ENCODE results near the gene NLRP4.

Gene NLRP4

GRCh38 chr19:55857974-55858373, 21.6 kb downstream of the NLRP4 start:
- H3K9me3 ChIP-seq (replicated peaks; ENCODE audit: insufficient read depth, low read length), result no peaks in the 10 kb centered on the region
- no peak for DNase-seq
- no peaks in the 10 kb centered on the region for H3K9me2 ChIP-seq (replicated peaks; ENCODE audit: insufficient read depth, low read length)
- no peak overlapping the region for H3K4me3 ChIP-seq (ENCODE audit: low read length)
- H3K79me2 ChIP-seq (ENCODE audit: low read length), result no peaks in the 10 kb centered on the region
- no peak overlapping the region for H3K4me2 ChIP-seq (ENCODE audit: low read depth, low read length)
- TF ChIP-seq EZH2 (optimal IDR thresholded peaks at IDR 0.05; ENCODE audit: low read depth, low read length) (no peak), EZH2phosphoT487 (IDR thresholded peaks at IDR 0.05; ENCODE audit: low read length) (no peak)
- TF ChIP-seq, protein P1, sequence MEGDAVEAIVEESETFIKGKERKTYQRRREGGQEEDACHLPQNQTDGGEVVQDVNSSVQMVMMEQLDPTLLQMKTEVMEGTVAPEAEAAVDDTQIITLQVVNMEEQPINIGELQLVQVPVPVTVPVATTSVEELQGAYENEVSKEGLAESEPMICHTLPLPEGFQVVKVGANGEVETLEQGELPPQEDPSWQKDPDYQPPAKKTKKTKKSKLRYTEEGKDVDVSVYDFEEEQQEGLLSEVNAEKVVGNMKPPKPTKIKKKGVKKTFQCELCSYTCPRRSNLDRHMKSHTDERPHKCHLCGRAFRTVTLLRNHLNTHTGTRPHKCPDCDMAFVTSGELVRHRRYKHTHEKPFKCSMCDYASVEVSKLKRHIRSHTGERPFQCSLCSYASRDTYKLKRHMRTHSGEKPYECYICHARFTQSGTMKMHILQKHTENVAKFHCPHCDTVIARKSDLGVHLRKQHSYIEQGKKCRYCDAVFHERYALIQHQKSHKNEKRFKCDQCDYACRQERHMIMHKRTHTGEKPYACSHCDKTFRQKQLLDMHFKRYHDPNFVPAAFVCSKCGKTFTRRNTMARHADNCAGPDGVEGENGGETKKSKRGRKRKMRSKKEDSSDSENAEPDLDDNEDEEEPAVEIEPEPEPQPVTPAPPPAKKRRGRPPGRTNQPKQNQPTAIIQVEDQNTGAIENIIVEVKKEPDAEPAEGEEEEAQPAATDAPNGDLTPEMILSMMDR (IDR thresholded peaks at IDR 0.05; ENCODE audit: low read length), result no peak
- H4K20me1 ChIP-seq (ENCODE audit: insufficient read depth, low read length), result no peaks in the 10 kb centered on the region
- no peaks in the 10 kb centered on the region for H3K36me3 ChIP-seq (replicated peaks; ENCODE audit: insufficient read depth, low read length)
- no peaks in the 10 kb centered on the region for H3F3A ChIP-seq (ENCODE audit: insufficient read depth, low read length)
- no peaks in the 10 kb centered on the region for H3K4me1 ChIP-seq (ENCODE audit: low read length)
- H3K27me3 ChIP-seq (replicated peaks; ENCODE audit: insufficient read depth, low read length), result no peaks in the 10 kb centered on the region
- H3K9ac ChIP-seq (ENCODE audit: low read length), result no peak overlapping the region
- no peak overlapping the region for H2AFZ ChIP-seq (ENCODE audit: low read length)
- H3K27ac ChIP-seq (ENCODE audit: low read length), result no peak overlapping the region

DNA sequence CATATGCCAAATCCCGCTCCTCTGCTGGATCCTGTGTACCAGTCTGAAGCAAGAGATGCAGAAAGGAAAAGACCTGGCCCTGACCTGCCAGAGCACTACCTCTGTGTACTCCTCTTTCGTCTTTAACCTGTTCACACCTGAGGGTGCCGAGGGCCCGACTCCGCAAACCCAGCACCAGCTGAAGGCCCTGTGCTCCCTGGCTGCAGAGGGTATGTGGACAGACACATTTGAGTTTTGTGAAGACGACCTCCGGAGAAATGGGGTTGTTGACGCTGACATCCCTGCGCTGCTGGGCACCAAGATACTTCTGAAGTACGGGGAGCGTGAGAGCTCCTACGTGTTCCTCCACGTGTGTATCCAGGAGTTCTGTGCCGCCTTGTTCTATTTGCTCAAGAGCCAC, 22.1 kb downstream of the NLRP4 start:
- no peaks in the 10 kb centered on the region for H3K4me1 ChIP-seq (ENCODE audit: low read length)
- no peaks in the 10 kb centered on the region for H3K27me3 ChIP-seq (replicated peaks; ENCODE audit: insufficient read depth, low read length)
- no peaks in the 10 kb centered on the region for H3K9me3 ChIP-seq (replicated peaks; ENCODE audit: insufficient read depth, low read length)
- H2AFZ ChIP-seq (ENCODE audit: low read length), result no peak overlapping the region
- DNase-seq, result no peak
- no peaks in the 10 kb centered on the region for H3F3A ChIP-seq (ENCODE audit: insufficient read depth, low read length)
- H3K4me2 ChIP-seq (ENCODE audit: low read depth, low read length), result no peak overlapping the region
- H3K9me2 ChIP-seq (replicated peaks; ENCODE audit: insufficient read depth, low read length), result no peaks in the 10 kb centered on the region
- no peak for TF ChIP-seq EZH2phosphoT487 (IDR thresholded peaks at IDR 0.05; ENCODE audit: low read length)
- no peak for TF ChIP-seq EZH2 (optimal IDR thresholded peaks at IDR 0.05; ENCODE audit: low read depth, low read length)
- TF ChIP-seq, protein P1 (IDR thresholded peaks at IDR 0.05; ENCODE audit: low read length), result no peak
- H3K79me2 ChIP-seq (ENCODE audit: low read length), result no peaks in the 10 kb centered on the region
- no peak overlapping the region for H3K4me3 ChIP-seq (ENCODE audit: low read length)
- H3K36me3 ChIP-seq (replicated peaks; ENCODE audit: insufficient read depth, low read length), result no peaks in the 10 kb centered on the region
- H3K9ac ChIP-seq (ENCODE audit: low read length), result no peak overlapping the region
- no peaks in the 10 kb centered on the region for H4K20me1 ChIP-seq (ENCODE audit: insufficient read depth, low read length)
- no peak overlapping the region for H3K27ac ChIP-seq (ENCODE audit: low read length)

DNA sequence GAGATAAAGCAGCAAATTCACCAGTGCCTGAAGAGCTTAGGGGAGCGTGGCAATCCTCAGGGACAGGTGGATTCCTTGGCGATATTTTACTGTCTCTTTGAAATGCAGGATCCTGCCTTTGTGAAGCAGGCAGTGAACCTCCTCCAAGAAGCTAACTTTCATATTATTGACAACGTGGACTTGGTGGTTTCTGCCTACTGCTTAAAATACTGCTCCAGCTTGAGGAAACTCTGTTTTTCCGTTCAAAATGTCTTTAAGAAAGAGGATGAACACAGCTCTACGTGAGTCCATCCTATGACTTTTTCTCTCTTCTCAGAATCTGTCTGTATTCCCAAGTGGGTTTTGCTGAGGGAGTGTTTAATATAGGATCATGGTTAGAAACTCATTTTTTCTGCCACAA, 22.6 kb downstream of the NLRP4 start:
- H3K4me3 ChIP-seq (ENCODE audit: low read length), result no peak overlapping the region
- no peaks in the 10 kb centered on the region for H4K20me1 ChIP-seq (ENCODE audit: insufficient read depth, low read length)
- H3K27me3 ChIP-seq (replicated peaks; ENCODE audit: insufficient read depth, low read length), result no peaks in the 10 kb centered on the region
- H3K9me3 ChIP-seq (replicated peaks; ENCODE audit: insufficient read depth, low read length), result no peaks in the 10 kb centered on the region
- no peak overlapping the region for H2AFZ ChIP-seq (ENCODE audit: low read length)
- H3K9ac ChIP-seq (ENCODE audit: low read length), result no peak overlapping the region
- no peaks in the 10 kb centered on the region for H3F3A ChIP-seq (ENCODE audit: insufficient read depth, low read length)
- H3K36me3 ChIP-seq (replicated peaks; ENCODE audit: insufficient read depth, low read length), result no peaks in the 10 kb centered on the region
- H3K27ac ChIP-seq (ENCODE audit: low read length), result no peak overlapping the region
- H3K4me1 ChIP-seq (ENCODE audit: low read length), result no peaks in the 10 kb centered on the region
- no peak overlapping the region for H3K4me2 ChIP-seq (ENCODE audit: low read depth, low read length)
- DNase-seq, result no peak
- H3K79me2 ChIP-seq (ENCODE audit: low read length), result no peaks in the 10 kb centered on the region
- TF ChIP-seq EZH2 (optimal IDR thresholded peaks at IDR 0.05; ENCODE audit: low read depth, low read length) (no peak), EZH2phosphoT487 (IDR thresholded peaks at IDR 0.05; ENCODE audit: low read length) (no peak)
- TF ChIP-seq, protein P1 (IDR thresholded peaks at IDR 0.05; ENCODE audit: low read length), result no peak
- no peaks in the 10 kb centered on the region for H3K9me2 ChIP-seq (replicated peaks; ENCODE audit: insufficient read depth, low read length)
